K562 (cell line): ENCODE data around the gene CD164L2. TPM values are rescaled to one million over a fixed set of nuclear protein-coding genes. Genes with fewer than 3 reads are reported as not detected.

Experiments used
- CHD2 ChIP-seq: IDR thresholded peaks from 2 replicates; pipeline ENCODE4 v1.6.1; 2011; ENCODE audit warnings: low read depth, low read length
- CREM ChIP-seq: IDR thresholded peaks from 2 replicates; pipeline ENCODE4 v1.6.1; 2014; ENCODE audit warnings: antibody characterized with exemption, low read depth
- FOXM1 ChIP-seq, 2 experiments: fragments of 450-650 bp in 1 of 2; sonication (generic) in 1 of 2; formaldehyde crosslinking in 1 of 2; IDR thresholded peaks; 2 replicates each; pipeline versions ENCODE4 v1.6.1 to v1.9.0; 2017 to 2022; ENCODE audit warnings: low read depth in 2 of 2, mild to moderate bottlenecking in 2 of 2, missing genetic modification reagents in 1 of 2, moderate library complexity in 1 of 2
- KDM2B ChIP-seq: fragments of 250-450 bp; sonication (Bioruptor Pico); IDR thresholded peaks from 2 replicates; pipeline ENCODE4 v1.8.0; 2021; ENCODE audit warnings: mild to moderate bottlenecking, moderate library complexity
- NR2C2 ChIP-seq, 2 experiments: fragments of 200-800 bp in 1 of 2; sonication (Bioruptor generic) in 1 of 2; sonication (generic) in 1 of 2; formaldehyde crosslinking in 1 of 2; IDR thresholded peaks; 2 replicates each; pipeline versions ENCODE4 v1.6.1 to v1.8.0; 2016 to 2022; ENCODE audit warnings: mild to moderate bottlenecking in 1 of 2, missing compliant biosample characterization in 1 of 2, missing genetic modification characterization in 1 of 2, missing genetic modification reagents in 1 of 2
- RBM15 ChIP-seq: fragments of 200-400 bp; formaldehyde crosslinking; IDR thresholded peaks from 2 replicates; pipeline ENCODE4 v1.6.1; 2018; ENCODE audit warnings: mild to moderate bottlenecking, low read length, moderate library complexity; ENCODE audit not compliant: insufficient read depth
- RFX7 ChIP-seq: fragments of 250-450 bp; sonication (Bioruptor Pico); IDR thresholded peaks from 2 replicates; pipeline ENCODE4 v1.5.1; 2021; ENCODE audit warnings: mild to moderate bottlenecking
- STAT5A ChIP-seq: IDR thresholded peaks from 2 replicates; pipeline ENCODE4 v1.6.1; 2012; ENCODE audit warnings: low read length, inconsistent platforms, borderline replicate concordance
- TCF7L2 ChIP-seq: fragments of 150-350 bp; IDR thresholded peaks from 2 replicates; pipeline ENCODE4 v1.6.1; 2016; ENCODE audit warnings: low read depth, mild to moderate bottlenecking, low read length, moderate library complexity
- TFE3 ChIP-seq: fragments of 450-650 bp; formaldehyde crosslinking; IDR thresholded peaks from 2 replicates; pipeline ENCODE4 v1.4.0; 2020; ENCODE audit warnings: mild to moderate bottlenecking, mixed read lengths
- THAP12 ChIP-seq: fragments of 250-450 bp; sonication (Bioruptor Pico); IDR thresholded peaks from 2 replicates; pipeline ENCODE4 v1.9.0; 2021; ENCODE audit warnings: mild to moderate bottlenecking, inconsistent platforms
- ZBTB17 ChIP-seq: fragments of 450-650 bp; formaldehyde crosslinking; IDR thresholded peaks from 2 replicates; pipeline ENCODE4 v1.4.0; 2020; ENCODE audit warnings: mild to moderate bottlenecking
- polyA plus RNA-seq, 8 experiments: library from polyadenylated mRNA; depleted of rRNA in 4 of 8; stranded (reverse) in 5 of 8; unstranded in 3 of 8; fragments of >200 nt; fragmentation: Nextera tagmentation in 2 of 8; fragmentation: Illumina TruSeq in 1 of 8; extraction: Ambion mirVana in 2 of 8; extraction: Trizol in 1 of 8; gene quantifications; 2 replicates each; pipeline versions ENCODE4 v1.2.1 to v1.2.3, GENCODE V29; 2011 to 2014; ENCODE audit warnings: inconsistent platforms in 1 of 8, missing spikeins in 1 of 8
- total RNA-seq, 7 experiments: library from RNA; depleted of rRNA in 6 of 7; stranded (reverse); fragments of >200 nt in 6 of 7; fragmentation: Illumina TruSeq in 2 of 7; extraction: Trizol in 2 of 7; gene quantifications; 2 replicates each; pipeline versions ENCODE4 v1.2.1 to v1.2.3, GENCODE V29; 2011 to 2021; ENCODE audit warnings: low replicate concordance in 1 of 7

Gene CD164L2
- total and polyA plus RNA-seq, 9 of the 15 experiments (the other 6 are each of a cell fraction or from before 2014, with no cell fraction given), result 0.08 to 0.92 (median 0.38) TPM; not detected in 1

- TF ChIP-seq TFE3 (CRISPR knock-in tag), result no peak
- TF ChIP-seq KDM2B (CRISPR knock-in tag), result no peak
- no peak for TF ChIP-seq THAP12 (CRISPR knock-in tag)
- peak; percentile 54; the same call in 1 of the 2 replicates for TF ChIP-seq STAT5A
- no peak for TF ChIP-seq RFX7
- TF ChIP-seq RBM15, result no peak
- TF ChIP-seq CREM, result peak; percentile 55; the same call in 1 of the 2 replicates
- no peak for TF ChIP-seq CHD2
- no peak for TF ChIP-seq TCF7L2
- no peak for TF ChIP-seq ZBTB17
- TF ChIP-seq FOXM1 (IDR thresholded peaks at IDR 0.05; ENCODE audit: low read depth), result 0 out of 2 replicates have a peak, but pooled peaks have one; percentile 44
- TF ChIP-seq FOXM1 (CRISPR knock-in tag; IDR thresholded peaks at IDR 0.05; ENCODE audit: low read depth), result no peak
- TF ChIP-seq NR2C2 (CRISPR knock-in tag; IDR thresholded peaks at IDR 0.05), result no peak
- no peak for TF ChIP-seq NR2C2 (tag; IDR thresholded peaks at IDR 0.05)
These were observed 45.3 kb upstream of the CD164L2 start (continued) for GRCh38 chr1:27428316-27429028.
